GM12892 (cell line): Measurements from ENCODE around the gene CACNG5.

Source experiments
- POLR2A ChIP-seq: IDR thresholded peaks from 2 replicates; pipeline ENCODE4 v1.6.1; 2011; ENCODE audit warnings: low read depth, low read length, control low read depth
- POLR2AphosphoS5 ChIP-seq: IDR thresholded peaks from 2 replicates; pipeline ENCODE4 v1.6.1; 2011; ENCODE audit warnings: low read depth, low read length, control low read depth
- TAF1 ChIP-seq: IDR thresholded peaks from 2 replicates; pipeline ENCODE4 v1.6.1; 2011; ENCODE audit warnings: low read depth, mild to moderate bottlenecking, control low read depth, low read length, borderline replicate concordance

GRCh38 chr17:66799849-66800537, 34.9 kb upstream of the CACNG5 start:
- TF ChIP-seq TAF1 (no peak), POLR2AphosphoS5 (no peak), POLR2A (no peak)
